ENCODE data around the gene HECTD2.

DNA sequence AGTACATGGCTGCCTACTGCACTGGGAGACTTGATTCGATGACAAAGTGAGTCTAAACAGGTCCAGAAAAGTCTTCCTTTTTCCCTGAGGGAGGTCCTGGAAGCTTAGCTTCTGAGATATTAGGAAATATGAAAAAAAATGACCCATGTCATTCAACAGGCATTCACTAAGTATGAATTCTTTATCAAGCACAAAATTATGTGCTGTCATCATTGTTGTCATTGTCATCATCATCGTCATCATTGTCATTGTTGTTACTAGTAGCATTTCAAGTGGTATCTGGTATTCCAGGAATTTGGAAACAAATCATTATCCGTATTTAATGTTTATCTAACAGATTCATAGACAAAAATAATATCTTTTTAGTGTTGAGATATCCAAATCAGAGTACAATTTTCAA lies 49.7 kb upstream of the HECTD2 start:
- TF ChIP-seq, protein P1, sequence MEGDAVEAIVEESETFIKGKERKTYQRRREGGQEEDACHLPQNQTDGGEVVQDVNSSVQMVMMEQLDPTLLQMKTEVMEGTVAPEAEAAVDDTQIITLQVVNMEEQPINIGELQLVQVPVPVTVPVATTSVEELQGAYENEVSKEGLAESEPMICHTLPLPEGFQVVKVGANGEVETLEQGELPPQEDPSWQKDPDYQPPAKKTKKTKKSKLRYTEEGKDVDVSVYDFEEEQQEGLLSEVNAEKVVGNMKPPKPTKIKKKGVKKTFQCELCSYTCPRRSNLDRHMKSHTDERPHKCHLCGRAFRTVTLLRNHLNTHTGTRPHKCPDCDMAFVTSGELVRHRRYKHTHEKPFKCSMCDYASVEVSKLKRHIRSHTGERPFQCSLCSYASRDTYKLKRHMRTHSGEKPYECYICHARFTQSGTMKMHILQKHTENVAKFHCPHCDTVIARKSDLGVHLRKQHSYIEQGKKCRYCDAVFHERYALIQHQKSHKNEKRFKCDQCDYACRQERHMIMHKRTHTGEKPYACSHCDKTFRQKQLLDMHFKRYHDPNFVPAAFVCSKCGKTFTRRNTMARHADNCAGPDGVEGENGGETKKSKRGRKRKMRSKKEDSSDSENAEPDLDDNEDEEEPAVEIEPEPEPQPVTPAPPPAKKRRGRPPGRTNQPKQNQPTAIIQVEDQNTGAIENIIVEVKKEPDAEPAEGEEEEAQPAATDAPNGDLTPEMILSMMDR (IDR thresholded peaks at IDR 0.05; ENCODE audit: poor library complexity, severe bottlenecking) = no peak
- TF ChIP-seq POLR2AphosphoS5 (IDR thresholded peaks at IDR 0.05) = no peak
